Bone marrow (tissue), 2 donors: ENCODE data around the gene TP53TG5.
"Not testable (repeated sequence)": the region's sequence is repeated elsewhere in the genome, so short reads cannot be mapped to it uniquely, and the experiment has no call there.

ENCODE experiments used
- DNase-seq, 2 donors: peaks; one replicate each; lab custom pipeline; 2025; lab: John Stamatoyannopoulos, UW

Gene TP53TG5

DNA sequence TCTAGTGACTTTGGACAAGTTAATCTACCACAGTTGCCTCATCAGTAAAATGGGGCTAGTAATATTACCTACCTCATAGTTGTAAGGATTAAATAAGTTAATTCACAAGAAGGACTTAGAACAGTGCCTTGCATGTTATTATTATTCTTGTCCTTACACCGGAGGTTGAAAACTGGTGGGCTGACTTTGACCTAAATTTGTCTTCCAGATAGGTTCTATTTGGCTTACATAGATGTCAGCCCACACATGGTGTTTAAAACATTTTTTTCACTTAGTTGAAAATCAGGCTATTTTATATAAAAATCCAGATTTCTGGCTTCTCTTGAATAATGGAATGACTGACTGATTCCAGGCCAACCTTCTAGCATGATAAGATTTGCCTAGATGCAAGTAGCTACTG, 11.9 kb downstream of the TP53TG5 start:
- no peak for DNase-seq

DNA sequence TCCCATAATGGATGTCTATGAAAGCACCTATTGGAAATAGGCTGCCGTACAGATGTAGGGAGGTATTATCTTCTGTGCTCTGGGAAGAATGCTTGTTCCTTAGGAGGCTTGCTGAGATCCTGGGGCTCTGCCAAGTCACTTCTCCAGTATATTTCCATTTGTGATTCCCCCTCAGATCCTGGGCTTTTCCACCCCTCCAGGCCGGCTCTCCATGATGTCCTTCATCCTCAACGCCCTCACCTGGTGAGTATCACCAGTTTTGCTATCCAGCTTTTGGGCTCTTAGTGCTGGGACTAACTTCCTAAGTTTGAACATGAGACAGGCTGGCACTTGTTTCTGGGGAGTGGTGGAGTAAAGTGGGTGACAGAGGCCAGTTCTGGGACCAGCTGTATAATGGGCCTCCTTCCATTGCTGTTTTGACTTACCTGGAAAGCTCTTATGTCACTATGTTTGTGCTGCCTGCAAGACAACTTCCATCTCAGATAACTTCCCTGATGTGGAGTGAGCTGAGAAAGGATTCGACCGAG, 12.6 kb downstream of the TP53TG5 start:
- DNase-seq, result no peak

DNA sequence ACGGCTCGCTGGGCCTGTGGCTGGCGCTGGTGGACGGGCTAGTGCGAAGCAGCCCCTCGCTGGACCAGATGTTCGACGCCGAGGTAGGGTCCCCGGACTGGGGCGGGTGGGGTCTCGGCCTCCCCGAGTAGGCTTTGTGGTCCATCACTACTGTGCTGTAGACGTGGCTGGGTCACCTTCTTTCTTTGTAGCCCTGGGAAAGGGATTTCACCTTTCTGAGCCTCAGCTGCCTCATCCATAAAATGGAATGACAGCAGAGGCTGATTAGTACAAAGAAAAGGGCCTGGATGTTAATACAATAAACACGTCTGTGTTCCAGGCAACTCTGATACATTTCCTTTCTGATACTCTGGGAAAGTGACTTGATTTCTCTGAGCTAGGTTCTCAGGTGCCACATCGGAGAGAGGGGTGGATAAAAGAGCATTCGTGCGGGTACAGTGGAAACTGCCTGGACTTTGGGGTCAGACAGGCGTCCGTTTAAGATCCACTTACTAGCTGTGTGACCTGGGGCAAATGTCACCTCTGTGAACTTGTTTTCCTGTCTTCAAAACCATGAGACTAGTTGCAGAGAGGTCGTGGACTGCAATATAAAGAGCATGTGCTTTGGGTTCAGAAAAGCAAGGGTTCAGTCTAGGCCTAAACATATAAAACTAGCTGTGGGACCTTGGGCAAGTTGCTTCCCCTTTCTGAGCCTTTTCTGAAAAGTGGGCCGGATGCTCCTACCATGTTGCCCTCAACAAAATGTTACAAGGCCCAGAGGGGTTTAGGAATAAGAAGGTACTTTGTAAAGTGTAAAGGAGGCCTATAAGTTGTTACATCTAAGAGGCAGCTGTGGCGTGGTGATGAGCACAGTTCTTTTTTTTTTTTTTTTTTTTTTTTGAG, 14.3 kb downstream of the TP53TG5 start:
- no peak for DNase-seq

DNA sequence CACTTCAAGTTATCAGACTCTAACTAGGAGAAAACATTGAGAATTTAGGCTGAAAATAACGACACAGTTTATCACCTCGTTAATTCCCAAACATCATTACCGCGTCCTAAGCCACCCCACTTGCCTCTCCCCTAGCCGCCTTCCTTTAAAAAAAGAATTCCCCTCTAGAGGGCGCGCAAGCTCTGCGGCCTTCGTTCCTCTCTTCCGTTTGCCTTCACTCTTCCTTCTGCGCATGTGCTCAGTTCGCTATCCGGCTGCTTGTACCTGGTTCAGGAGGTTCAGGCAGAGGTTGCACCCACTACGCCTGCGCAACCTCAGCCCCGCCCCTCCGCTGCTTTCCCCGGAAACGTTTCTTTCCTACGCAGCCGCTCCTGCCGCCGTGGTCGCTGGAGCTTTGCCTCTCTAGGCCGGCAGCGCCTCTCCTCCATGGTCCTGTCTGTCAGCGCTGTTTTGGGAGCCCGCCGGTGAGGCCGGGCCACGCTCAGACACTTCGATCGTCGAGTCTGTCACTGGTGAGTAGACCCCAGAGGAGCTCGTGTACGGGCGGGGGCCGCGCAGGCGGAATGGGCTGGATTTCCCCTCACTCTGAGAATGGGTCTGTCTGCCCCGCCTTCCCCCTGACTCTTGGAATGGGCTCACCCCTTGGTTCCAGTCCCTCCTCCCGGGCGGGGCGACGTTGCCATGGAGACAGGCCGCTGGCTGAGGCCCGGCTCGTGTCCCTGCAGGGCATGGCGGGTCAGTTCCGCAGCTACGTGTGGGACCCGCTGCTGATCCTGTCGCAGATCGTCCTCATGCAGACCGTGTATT, 15.1 kb downstream of the TP53TG5 start, which contains the start of gene SYS1:
Gene SYS1, plus strand, starts transcription at position 353 of the 807 bp plus-strand sequence. Its CDS starts 376 bp downstream, at position 729.
- peak; percentile 99 to 100 for DNase-seq

DNA sequence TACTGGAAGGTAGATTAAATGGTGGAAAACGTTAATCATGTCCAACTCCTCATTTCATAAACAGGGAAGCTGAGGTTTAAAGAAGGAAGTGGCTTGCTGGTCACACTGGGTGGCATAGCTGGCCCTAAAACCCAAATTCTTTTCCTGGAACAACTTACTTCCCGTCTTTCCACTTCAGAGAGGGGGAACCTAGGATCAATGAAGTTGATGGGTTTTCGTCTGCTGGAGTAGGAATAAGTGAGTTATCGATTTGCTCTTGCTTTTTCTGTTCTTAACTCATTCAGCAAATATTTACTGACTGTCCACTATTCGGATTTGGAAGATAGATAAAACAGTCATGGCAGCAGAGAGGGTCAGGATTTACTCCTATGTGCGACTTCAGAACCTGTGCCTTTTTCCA, 16.3 kb downstream of the TP53TG5 start:
- DNase-seq, result no peak

DNA sequence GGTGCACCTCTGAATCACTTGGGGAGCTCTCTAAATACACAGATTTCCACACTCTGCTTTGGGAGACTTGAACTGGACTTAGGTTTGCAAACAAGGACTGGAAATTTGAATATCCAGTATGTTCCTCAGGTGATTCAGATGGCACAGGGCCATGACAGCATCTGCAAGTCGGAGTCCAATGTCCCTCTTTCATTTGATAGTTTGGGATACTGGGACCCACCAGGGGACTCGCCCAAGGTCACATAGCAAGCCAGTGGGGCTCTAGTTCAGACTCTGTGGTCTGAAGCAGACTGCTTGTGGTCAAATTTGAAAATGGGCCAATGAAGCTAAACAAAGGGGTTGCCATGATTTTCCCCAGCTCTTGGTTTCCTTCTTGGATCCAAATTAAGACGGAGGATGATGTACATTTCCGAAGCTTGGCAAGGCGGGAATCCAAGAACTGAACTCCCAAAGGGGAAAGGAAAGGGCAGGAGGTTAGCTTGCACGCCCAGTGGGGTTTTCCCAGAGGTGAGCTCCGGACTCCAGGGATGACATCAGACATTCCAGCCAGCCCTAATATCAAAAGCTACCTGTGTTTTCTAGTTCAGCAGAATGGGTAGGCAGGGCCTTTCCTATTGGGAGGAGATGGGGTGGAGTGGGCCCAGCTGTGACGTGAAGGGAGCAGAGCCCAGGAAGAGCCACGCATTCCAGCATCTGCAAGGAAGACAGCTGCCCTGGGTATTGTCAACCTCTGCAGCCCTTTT, 18.5 kb downstream of the TP53TG5 start:
- no peak for DNase-seq

DNA sequence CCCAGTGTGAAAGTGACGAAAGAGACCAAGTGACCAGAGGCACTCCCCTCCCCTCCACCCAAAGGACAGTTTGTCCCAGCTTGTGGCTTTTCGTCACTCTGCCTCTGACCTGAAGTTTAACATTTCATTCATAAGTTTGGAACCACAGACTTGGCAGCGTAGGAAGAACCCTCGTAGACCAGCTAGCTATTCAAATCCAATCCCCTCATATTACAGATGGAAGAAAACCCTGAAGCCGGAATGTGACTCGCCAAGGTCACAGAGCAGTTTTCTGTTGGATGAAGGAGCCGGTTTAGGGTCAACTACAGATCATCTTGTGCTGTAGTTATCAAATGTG, 19.1 kb downstream of the TP53TG5 start:
- no peak for DNase-seq

DNA sequence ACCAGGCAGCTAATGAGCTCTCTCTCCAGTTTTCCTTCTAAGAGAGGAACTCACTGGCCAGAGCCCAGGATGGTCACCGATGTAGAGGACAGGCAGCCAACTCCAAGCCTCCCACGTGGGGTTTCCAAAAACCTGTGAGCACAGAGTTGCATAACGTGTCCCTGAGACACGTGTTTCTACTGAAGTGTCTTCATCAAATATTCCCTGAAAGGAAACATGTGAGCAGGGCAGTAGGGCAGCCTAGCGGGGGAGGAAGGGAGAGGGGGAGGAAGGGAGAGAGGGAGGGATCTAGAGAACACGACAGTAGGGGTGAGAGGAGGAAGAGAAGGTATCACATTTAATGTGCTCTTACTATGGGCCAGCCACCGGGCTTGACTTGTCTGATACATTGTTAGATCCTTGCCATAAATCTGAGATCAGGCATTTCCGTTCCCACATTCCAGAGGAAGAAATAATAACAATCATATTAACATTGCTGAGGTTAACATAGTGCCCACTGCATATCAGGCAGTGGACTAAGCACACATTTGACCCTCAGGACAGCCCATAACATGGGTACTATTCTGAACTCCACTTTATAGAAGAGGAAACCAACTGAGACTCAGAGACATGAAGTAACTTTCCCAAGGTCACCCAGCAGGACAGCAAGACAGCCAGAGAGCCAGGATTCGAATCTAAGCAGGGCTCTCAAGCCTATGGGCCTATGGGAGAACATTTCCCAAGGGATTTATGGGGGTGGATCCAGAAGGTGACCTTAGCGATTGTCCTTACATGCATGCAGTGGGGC, 19.6 kb downstream of the TP53TG5 start:
- no peak for DNase-seq

DNA sequence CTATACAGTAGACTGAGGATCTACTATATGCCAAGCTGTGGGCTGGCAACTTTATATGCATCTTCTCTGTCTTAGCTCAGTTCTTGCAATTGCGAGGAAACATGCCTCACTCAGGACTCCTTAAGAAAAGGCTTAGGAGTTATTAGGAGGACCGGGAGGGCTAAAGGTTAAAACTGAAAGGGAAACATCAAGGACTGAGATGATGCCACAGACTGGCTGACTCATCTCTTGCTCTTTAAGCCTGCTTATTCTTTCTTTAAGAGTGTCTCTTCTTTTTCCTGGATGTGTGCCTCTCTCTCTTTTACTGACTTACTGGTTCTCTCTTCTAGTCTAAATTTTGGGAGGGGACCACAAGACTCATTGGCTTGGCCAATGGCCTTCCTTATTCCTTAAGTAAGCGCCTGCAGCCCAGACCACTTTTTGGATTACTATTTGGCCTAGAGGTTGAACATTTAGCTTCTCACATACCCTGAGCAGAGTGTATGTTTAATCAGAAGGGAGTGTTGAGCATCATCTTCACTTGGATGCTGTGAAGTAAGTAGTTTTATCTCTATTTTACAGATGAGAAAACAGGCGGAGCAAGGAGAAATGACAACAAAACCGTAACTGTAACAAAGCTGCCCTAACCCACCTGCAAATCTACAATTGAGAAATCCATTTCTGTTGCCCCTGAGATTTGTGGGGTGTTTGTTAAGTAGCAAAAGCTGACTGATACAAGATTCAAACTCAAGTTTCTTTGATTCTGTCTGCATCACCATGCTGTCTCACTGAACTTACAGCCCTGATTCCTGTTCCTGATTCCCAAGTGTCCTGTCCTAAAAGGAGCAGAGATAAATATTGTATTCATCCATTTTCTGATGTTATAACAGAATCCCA, 22.7 kb downstream of the TP53TG5 start:
- DNase-seq, result peak in 1 of 2 donors; percentile 33

DNA sequence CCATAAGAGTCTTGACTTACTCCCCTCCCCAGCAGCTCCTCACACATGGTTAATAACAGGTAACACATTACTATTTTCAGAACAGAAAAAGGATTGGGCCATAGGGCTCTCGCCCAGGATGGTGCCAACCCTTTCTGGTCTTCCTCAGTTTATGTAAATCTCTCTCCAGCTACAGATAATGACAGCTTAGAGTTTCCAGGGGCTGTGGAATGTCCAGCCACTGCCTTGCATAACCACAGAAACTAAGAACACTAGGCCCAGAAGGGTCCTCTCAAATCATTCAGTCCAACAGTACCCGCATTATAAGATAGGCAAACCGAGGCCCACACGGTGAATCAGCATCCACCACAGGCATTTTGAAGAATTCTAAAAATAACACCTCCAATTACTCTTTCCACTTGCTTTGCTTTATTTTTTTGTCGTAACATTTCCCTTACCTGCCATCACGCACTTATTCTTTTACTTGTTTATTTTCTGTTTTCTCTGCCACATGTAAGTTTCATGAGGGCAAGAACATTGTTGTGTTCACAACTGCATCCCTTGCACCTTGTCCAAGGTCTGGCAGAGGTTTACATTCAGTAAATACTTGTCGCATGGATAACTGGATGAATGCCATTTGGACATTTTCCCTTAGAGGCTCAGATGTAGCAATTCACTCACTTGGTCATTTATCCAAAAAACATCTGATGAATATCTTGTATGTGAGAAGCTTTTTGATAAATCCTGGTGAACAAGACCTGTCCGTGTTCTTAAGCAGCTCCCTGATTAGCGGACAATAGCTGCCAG, 23.5 kb downstream of the TP53TG5 start:
- no peak for DNase-seq

DNA sequence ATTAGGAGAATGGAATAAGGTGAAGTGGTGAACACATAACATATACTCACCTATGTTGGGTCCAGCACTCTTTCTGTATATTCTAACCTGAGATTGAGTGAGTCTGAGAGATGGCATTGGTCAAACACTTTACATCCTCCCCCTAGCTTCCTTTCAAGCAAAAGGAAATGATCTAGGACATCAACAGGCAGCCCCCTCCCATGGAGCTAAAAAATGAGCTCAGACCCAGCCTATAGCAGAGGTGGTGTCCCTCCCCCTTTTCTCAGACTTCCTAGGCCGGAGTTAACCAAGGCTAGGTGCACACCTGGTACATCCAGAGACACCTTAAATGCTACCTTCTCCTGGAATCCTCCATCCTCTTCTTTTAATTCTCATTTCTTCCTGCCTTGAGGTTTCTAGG, 24.4 kb downstream of the TP53TG5 start:
- no peak for DNase-seq

DNA sequence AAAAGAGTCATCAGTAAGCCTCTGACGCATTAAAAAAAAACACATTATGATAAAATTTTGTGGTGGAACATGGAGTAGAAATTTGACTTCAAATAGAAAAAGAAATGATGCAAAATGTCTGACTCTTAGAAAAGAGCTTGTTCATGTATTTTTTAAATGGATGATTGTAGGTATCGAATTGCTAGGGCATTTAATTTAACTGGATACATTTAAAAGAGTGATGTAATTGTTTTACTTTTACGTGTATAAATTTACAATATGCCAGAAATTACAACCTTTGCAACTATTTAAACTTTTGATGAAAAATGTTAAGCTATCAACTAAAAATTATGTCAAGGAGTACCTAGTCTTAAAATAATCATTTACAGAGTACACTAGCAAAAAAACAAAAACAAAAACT, 25.4 kb downstream of the TP53TG5 start:
- no peak for DNase-seq

DNA sequence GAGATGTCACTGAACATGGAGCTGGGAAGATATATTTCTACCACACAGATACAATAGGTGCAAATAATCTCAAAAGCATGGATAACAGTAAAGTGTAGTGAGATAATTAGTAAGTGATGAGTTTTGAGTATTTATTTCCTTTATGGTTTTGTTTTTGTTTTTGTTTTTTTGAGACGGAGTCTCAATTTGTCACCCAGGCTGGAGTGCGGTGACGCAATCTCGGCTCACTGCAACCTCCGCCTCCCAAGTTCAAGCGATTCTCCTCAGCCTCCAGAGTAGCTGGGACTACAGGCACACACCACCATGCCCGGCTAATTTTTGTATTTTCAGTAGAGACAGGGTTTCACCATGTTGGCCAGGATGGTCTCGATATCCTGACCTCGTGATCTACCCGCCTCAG, 27.3 kb downstream of the TP53TG5 start:
- DNase-seq, result not testable (repeated sequence)

DNA sequence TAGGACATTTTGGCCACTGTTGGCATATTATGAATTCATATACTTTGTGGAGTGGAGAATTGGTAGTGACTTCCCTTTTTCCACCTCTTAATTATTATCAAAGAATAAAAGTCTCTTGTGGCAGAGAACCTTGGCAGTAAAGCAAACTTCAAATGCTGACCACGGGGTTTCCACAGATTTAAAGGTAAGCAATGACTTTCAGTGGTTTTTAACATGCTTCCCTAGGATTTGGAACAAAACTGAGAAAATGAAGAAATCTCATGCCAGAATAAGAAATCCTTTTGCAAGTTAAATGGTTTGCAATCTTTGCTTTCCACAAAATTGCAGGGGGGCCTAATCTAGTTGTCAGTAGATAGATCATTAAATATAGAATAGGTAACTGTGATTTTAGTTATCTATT, 27.9 kb downstream of the TP53TG5 start:
- no peak for DNase-seq

DNA sequence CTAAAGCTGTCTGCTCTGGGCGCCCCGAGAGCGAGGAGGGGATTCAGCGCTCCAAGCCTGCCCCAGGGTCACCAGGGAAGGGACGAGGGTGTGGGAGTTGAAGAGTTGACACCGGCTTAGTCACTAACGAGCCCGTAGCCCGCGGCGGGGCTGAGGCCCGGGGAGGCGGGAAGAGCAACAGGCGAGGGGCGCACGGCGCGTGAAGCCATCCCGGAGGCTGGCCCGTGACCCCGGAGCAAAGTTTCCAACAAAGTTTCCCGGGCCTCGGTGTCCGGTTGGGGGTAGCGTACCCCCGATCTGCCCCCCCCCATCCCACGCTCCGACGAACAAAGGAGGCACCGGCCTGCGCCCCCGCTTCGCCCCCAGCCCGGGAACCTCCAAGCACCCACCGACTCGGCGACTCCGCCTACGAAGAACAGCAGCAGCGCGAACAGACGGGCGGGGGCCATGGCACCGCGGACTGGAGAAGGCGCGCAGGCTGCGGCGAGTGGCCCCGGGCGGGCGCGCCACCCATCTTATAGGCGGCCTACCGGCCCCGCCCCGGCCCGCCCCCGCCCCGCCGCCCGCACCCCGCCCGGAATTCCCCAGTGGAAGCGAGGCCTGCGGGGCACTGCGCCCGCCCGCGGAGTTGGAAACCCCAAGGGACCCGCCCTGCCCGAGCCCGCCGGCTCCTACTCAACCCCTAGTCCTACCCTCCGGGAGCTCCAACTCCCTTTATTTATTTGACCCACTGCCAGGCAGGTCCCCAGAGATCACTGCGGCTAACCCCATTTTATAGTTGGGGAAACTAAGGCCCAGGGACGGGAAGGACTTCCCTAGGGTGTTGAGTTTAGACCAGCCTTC, 30.0 kb downstream of the TP53TG5 start, which contains the start of gene SDC4:
Gene SDC4, minus strand, starts transcription at position 489 of the 843 bp plus-strand sequence. Its CDS starts 40 bp downstream, at position 449.
- DNase-seq, result peak in 1 of 2 donors; percentile 67

DNA sequence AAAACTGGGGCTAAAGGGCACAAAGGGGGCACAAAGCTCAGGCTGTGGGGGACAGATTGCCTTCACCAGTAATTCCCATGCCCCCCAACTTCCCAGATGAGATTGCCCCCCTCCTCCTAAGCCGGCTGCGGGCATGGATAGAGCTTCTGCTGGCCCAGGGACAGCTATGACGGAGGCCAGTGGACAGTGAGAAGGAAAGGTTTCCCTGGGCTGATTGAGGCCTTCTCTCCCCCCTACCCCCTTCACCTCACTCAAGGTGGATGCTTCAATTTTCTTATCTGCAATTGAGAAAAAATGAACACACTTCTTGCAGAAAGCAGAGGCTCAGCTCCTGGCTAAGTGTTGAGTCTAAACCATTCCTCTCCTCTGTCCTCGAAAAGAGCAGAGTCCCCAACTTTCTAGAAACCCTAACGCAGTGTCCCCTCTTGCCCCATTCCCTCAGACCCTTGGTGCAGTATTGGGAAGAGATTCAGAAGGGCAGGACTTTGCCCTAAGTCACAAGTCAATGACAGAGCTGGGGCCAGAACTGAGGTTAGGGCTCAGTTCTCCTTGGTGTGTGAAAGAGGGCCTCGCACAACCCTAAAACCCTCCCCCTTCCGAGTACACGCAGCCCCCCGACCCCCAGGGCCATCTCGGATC, 30.7 kb downstream of the TP53TG5 start:
- no peak for DNase-seq

DNA sequence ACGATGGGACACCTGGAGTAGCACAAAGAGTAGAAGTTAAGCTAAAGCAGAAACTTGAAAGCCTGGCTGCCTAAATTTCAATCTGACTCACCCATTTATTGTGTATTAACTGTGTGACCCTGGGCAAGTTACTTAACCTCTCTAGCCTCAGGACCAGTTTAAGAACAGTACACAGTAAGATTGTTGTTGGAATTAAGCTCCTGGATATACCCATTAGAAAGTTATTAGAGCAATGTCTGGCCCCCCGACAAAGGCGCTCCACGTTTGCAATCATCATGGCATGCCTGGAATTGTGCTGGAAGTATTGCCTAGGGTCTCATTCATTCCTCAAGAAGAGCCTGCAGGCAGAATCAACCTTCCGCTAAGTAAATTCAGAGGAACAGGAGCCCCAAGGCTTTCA, 31.3 kb downstream of the TP53TG5 start:
- DNase-seq, result no peak

DNA sequence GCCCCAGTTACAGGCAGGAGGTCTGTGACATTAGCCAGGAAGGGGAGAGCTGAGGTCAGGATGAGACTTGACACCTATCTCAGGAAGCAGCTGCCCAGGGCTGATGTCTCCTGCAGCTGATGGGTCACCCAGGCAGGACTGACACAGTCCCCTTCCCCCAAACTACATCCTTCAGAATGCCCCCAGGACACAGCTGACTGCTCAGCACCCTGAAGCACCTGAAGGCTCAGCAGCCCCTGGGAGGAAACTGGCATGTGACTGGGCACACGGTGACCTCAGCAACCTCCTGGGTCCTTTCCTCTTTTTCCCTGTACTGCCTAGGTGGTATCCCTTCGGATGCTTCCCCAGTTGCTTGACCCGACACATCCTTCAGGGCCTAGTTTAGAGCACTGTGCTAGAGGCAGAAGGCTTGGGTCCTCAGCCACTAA, 31.8 kb downstream of the TP53TG5 start:
- no peak for DNase-seq
